ENCODE measurements around the gene CHRND.

- TF ChIP-seq CTCF (IDR thresholded peaks at IDR 0.05): no peak
- no peak for TF ChIP-seq POLR2A (IDR thresholded peaks at IDR 0.05)
Measured at GRCh38 chr2:232492963-232493700, 32.8 kb upstream of the CHRND start.
